Measurements from ENCODE around the gene WRNIP1.

GRCh38 chr6:2719093-2719455 is 46.1 kb upstream of the WRNIP1 start:
- TF ChIP-seq RCOR1 (IDR thresholded peaks at IDR 0.05; ENCODE audit: insufficient replicate concordance, low read length) (no peak), CTCF (conservative IDR thresholded peaks at IDR 0.05; ENCODE audit: low read depth, low read length) (no peak), ELK1 (IDR thresholded peaks at IDR 0.05; ENCODE audit: borderline replicate concordance, low read depth, low read length) (no peak), POLR2A (IDR thresholded peaks at IDR 0.05; ENCODE audit: low read depth, low read length) (no peak), RAD21 (IDR thresholded peaks at IDR 0.05; ENCODE audit: low read length) (no peak), MAFK (IDR thresholded peaks at IDR 0.05; ENCODE audit: low read depth, low read length) (no peak), USF2 (IDR thresholded peaks at IDR 0.05; ENCODE audit: low read depth, low read length) (no peak), MAZ (IDR thresholded peaks at IDR 0.05; ENCODE audit: borderline replicate concordance, low read depth, low read length) (no peak), SMC3 (IDR thresholded peaks at IDR 0.05; ENCODE audit: low read depth, low read length) (no peak)

All from IMR-90 (cell line).